GM18870 (cell line): ENCODE data around the gene GABPA.

Source experiments
- ATAC-seq: cut with Tn5 transposase; IDR thresholded peaks from one replicate; pipeline ENCODE4 v1.9.1; 2021; ENCODE audit warnings: moderate library complexity; ENCODE audit not compliant: unreplicated experiment

GABPA gene

DNA sequence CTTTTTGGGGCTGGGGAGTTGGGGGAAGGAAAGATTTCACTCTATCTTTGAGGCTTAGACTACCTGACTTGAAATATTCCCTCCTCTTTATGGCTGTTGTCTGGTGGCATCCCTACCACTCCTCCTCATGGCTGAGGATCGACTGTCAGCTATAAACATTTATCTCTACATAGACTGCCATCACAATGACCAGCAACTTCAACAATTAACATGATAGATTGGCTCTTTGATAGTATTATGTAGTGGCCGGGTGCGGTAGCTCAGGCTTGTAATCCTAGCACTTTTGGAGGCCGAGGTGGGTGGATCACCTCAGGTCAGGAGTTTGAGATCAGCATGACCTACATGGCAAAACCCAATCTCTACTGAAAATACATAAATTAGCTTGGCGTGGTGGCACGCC is 72.4 kb downstream of the GABPA start:
- ATAC-seq, result no peak

GRCh38 chr21:25809013-25809412 is 74.2 kb downstream of the GABPA start:
- ATAC-seq, result no peak

GRCh38 chr21:25811186-25811585 is 76.4 kb downstream of the GABPA start:
- ATAC-seq, result no peak

DNA sequence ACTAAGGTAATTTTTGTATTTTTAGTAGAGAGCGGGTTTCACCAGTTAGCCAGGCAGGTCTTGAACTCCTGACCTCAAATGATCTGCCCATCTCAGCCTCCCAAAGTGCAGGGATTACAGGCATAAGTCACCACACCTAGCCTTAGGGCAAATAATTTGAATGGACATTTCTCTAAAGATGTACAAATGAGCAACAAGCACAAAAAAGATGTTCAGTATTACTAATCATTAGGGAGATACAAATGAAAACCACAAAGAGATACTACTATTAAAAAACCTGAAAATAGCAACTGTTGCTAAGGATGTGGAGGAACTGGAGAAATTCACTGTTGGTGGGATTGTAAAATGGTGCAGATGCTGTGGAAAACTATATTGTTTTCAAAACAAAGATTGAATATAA is 79.1 kb downstream of the GABPA start:
- ATAC-seq, result no peak

GRCh38 chr21:25818121-25818520 is 83.3 kb downstream of the GABPA start:
- no peak for ATAC-seq

DNA sequence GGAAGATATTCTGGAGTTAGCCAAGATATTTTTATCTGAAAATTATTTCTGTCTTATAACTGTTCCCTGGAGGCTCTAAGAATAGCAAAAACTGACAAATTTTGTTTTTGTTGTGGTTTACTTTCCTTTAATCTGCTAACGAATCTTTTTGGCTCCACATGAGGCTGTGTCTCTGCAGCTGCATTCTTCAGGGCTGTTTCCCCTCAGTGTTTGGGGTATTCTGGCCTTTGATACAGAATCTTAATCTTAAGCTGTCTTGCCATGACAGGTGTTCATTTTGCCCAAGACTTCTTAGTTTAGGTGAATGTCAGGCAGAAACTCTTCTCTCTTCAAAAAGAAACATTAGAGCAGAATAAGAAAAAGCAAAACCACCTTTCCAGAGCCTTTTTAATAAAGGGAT is 83.8 kb downstream of the GABPA start:
- no peak for ATAC-seq
